ENCODE results near the gene GRAMD1B. TPM values are rescaled to one million over a fixed set of nuclear protein-coding genes. Genes with fewer than 3 reads are reported as not detected.

The GRAMD1B gene
- total RNA-seq, 1 donor from 2014 or later: 5.5 TPM

DNA sequence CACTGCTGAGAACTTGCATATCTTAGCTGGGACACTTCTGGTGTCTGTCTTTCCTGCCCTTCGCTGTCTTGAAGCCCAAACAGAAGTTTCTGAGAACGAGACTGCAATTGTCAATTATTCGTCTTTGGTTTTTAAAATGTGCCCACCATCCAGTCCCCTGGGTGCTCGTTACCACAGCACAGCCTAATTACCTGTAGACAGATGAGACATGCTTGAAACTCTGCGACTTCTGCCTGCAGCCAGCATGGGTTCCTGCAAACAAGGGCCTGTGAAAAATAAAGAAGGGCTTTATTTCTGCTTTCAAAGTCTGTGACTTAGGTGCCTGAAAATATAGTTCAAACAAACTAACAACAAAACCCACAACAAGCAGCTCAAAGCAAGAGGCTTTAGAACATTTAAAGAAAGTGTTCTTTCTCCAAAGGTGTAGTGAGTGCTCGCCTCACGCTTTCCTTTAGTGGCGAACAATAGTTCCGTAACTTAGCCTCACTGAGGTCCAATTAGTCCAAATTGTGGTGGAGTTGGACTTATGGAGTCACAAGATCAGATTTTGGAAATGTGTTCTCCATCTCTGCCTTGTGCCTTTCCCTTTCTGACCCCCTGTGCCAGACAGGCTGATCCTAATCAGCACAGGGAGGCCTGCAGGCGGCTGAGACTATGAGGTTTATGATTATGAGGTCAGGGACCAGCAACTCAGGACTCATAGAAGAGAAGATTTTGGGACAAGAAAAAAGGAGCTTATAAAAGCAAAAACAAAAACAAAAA is 20.4 kb upstream of the GRAMD1B start:
- DNase-seq (ENCODE audit: low read depth in 2 of 2): no peak

DNA sequence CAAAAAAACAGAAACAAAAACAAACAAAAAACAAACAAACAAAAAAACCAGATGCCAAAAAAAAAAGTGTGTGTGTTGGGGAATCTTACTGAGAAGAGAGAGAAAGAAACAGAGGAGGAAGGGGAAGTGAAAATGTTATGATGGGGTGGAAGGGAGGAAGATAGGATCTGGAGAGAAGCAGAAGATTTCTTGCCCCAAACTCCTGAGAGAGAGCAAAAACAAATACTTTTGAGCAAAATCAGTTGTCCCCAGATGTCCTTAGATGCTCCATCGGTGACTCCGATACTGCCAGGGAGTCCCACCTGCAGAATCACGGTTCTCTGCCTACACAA is 19.9 kb upstream of the GRAMD1B start:
- no peak for DNase-seq (ENCODE audit: low read depth in 2 of 2)

DNA sequence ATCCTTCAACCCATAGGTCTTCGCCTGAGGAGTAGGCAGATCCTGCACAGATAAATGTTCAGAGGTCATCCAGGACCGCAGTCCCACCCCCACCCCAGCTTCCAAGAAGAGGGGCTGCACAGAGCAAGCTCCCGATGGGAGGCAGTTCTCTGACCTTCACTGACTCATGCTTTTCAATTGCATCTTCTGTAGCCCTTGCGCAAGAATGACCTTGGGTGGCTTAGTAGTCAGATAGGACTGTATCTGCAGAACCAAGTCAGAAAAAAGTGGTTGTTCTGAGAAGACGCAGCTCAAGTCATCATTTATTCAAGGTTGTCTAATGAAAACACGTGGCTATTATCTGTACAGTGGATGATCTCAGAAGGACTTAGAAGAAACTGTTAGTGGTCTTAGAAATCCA is 16.4 kb upstream of the GRAMD1B start:
- no peak for DNase-seq (ENCODE audit: low read depth in 2 of 2)

DNA sequence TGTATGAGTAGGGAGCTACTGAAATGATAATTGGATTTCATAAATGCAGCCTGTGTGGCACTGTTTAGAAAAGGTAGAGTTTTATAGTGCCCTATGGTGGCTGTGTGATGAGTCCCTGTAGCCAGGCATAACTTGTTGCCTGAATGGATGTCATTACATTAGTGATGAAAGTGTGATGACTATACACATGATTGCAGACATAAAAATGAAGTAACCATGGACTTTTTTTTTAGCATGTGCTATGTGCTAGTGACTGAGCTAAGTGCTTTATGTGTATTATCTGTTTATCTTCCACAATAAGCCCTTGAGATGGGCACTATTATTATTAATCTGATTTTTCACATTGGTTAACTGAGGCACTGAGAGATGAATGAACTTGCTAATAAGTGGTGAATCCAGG is 13.5 kb upstream of the GRAMD1B start:
- no peak for DNase-seq (ENCODE audit: low read depth in 2 of 2)

DNA sequence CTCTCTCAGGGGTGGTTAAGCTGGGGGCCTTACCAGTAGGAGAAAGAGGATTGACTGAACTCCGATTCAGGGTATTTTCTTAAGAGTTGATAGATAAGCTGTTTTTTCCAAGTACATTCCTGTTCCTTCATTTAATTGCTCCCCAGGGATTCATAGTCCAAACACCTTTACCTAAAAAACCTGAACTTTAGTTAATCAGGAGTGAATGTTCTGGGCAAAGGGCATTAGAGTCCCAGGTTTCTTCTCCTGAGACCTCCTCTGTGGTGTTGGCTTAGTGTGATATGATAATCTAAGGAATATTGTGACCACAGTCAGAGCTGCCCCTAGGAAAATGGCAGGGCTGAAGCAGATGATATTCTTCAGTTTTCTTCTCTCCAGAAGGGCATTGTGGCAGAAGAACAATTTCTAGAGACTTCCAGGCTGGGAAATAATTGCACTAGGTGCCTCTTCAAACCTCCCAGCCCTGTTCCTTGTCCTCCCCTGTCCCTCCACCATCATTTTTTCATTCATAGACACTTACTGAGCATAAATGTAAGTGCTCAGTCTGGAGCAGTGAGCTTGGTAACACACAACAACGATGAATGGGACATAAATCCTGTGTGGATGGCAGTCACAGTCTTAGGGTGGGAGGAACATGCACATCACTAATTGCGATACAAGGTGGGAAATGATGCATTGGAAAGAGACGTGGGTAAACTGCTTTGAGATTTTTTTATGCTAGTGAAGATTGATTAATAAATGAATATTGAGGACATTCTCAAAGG is 11.5 kb upstream of the GRAMD1B start:
- DNase-seq (ENCODE audit: low read depth in 2 of 2): no peak

GRCh38 chr11:123419731-123420452 is 10.2 kb upstream of the GRAMD1B start:
- DNase-seq (ENCODE audit: low read depth in 2 of 2): no peak

GRCh38 chr11:123421589-123421988 is 8.5 kb upstream of the GRAMD1B start:
- DNase-seq (ENCODE audit: low read depth in 2 of 2): no peak

DNA sequence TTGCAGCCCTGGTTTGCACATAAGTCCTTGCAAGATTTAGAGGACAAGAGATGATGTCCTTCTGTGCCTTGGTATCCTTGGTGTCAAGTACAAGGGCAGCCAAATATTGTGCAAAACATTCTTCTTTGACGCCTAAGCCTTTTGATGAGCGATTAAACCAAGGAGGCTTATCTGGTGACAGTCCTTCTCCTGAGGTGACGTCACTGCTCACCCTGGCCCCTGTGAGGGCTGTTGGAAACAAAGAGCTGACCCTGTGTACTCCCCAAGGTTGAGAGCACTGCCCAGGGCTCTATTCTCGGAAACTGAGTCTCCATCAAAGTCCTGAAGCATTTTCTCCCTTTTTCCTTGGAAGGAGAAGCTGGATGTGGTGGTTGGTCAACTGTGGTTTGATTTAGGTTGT is 4.7 kb upstream of the GRAMD1B start:
- no peak for DNase-seq (ENCODE audit: low read depth in 2 of 2)

- no peak for DNase-seq (ENCODE audit: low read depth in 2 of 2)
These were observed 3.3 kb upstream of the GRAMD1B start for GRCh38 chr11:123426789-123427188.

DNA sequence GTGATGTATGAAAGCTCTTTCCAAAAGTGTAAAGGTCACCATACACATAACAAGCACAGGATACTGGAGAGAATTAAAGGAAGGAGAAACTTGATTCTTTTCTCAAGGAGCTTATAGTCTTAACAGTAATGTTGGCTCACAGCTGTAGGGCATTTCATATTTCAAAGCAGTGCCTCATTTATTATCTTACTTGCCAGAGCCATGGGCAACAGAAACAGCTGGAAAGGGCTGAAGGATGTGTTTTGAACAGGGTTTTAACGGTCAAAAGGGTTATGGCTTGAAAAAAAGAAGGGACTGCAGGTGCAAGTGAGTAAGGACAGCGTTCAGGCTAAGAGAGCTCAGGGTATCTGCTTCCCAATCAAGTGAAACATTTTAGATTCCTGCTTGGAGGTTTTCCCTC is 2.7 kb upstream of the GRAMD1B start:
- DNase-seq (ENCODE audit: low read depth in 2 of 2): peak in 1 of 2 donors; percentile 25

DNA sequence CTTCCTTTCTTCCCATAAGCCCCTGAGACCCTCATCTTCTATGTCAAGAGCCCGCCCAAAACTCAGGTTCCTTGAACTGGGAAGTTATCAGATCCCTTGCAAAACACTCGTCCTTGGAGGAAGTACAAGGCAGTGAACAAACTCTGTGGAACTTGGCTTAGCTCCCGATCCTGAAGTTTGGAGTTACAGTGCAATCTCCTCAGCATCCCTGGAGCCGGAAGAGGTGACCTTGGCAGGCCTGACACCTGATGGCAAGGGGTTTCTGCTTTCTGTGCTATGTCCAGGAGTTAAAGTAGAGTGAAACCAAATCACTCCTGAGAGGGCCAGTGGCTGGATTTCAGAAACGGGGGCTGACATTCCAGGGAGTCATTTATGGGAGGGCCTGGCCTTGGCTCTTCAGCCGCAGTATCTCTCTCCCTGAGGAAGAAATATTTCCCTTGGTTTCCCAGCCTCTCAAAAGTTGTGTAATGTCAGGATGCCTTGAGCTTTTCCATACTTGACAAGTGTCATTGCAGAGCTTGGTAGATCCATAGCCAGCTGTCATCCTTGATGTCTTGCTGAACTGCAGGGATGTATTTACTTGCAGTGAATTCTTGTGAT is 1.9 kb upstream of the GRAMD1B start:
- DNase-seq (ENCODE audit: low read depth in 2 of 2): no peak

GRCh38 chr11:123429336-123429735 is 733 bp upstream of the GRAMD1B start:
- no peak for DNase-seq (ENCODE audit: low read depth in 2 of 2)

DNA sequence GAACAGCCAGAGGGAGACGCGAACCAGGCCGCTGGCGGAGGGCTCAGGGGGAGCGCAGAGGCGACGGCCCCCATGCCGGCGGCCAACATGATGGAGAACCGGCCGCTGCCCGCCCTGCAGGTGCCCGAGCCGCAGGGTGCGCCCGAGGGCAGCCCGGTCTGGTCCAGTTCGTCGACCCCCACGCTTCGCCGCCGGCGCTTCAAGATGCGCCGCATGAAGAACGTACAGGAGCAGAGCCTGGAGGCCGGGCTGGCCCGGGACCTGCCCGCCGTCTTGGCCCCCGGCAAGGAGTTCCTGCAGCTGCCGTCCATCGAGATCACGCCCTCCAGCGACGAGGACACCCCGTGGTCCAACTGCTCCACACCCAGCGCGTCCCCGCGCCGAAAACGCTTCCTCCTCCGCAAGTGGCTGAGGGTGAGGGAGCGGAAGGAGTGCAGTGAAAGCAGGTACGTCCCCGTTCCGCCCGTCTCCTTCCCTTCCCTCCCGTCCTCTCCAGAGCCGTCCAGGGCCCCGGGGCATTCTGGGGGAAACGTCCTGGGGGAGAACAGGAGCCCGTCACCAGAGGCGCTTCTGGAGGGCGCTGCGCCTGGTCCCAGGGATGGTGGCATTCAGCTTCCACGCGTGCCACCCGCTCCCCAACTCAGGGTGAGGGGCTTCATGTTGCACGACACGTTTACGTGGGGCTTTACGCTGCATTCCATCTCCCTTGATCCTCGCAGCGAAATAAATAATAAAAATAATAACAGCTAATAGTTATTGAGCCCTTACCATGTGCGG is 840 bp downstream of the GRAMD1B start:
- peak in 1 of 2 donors; percentile 35 for DNase-seq (ENCODE audit: low read depth in 2 of 2)

GRCh38 chr11:123431619-123432018 is 1.6 kb downstream of the GRAMD1B start:
- DNase-seq (ENCODE audit: low read depth in 2 of 2): peak in 1 of 2 donors; percentile 43

- no peak for DNase-seq (ENCODE audit: low read depth in 2 of 2)
These were observed 4.2 kb downstream of the GRAMD1B start for GRCh38 chr11:123434262-123434661.

- no peak for DNase-seq (ENCODE audit: low read depth in 2 of 2)
These were observed 4.8 kb downstream of the GRAMD1B start for GRCh38 chr11:123434911-123435310.

GRCh38 chr11:123437236-123437979 is 7.3 kb downstream of the GRAMD1B start:
- DNase-seq (ENCODE audit: low read depth in 2 of 2): no peak

DNA sequence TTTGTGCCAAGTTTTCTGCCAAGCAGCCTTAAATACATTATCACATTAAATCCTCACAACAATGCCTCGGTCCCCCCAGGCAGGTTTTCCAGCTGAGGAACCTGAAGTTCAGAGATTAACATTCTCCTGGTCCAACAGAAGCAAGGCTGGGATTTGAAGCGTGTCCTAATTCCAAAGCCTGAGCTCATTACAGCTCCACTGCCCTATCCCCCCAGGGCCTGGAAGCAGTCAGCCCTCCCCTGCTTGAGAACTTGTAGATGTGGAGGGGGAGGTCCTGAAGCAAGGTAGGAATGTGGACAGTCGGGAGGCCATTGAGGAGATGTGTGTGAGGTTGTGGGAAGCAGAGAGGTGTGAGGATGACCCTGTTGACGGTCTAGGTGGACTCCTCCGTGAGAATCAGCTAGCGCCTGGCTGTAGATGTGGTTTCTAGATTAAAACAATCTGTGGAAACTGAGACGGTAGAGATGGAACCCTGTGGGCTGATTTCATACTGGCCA is 8.1 kb downstream of the GRAMD1B start:
- no peak for DNase-seq (ENCODE audit: low read depth in 2 of 2)

DNA sequence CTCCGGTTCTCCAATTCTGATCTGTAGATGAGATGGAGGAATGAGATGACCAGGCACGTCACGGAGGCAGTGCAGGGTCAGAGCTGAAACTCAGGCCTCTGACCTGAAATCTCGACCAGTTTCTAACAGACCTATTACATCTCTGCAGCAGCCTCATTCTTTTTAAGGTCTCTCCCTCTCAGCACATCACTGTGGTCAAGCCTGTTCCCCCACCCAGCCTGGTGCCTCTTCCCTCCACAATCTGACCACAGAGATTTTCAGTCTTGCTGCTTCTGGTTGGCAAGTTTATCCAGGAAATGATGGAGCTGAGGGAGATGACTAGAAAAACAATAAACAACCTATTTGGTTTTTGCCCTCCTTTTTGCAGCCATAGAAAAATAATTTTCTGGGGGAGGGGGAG is 9.5 kb downstream of the GRAMD1B start:
- DNase-seq (ENCODE audit: low read depth in 2 of 2): no peak

DNA sequence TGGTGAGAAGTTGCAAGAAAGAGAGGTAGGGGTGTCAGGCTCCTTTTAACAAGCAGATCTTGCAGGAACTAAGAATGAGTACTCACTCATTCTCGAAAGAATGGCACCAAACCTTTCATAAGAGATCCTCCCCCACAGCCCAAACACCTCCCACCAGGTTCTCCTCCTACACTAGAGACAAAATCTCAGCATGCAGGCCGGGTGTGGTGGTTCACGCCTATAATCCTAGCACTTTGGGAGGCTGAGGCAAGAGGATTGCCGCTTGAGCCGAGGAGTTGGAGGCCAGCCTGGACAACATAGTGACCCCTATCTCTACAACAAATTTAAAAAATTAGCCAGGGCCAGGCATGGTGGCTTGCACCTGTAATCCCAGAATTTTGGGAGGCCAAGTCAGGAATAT is 11.1 kb downstream of the GRAMD1B start:
- DNase-seq (ENCODE audit: low read depth in 2 of 2): no peak

All from dermis microvascular lymphatic vessel endothelial cell (primary cell).